CD8-positive, alpha-beta memory T cell (primary cell): ENCODE results near the gene HNRNPK. TPM values are rescaled to one million over a fixed set of nuclear protein-coding genes. Genes with fewer than 3 reads are reported as not detected.

Experiments
- CTCF ChIA-PET: fragments of 350-600 bp; sonication (Branson Sonifier 250); formaldehyde crosslinking; loops from one replicate; lab custom pipeline; 2021; ENCODE audit warnings: antibody characterized with exemption; lab: Charles Lee
- POLR2A ChIA-PET: fragments of 350-600 bp; sonication (Branson Sonifier 250); formaldehyde crosslinking; loops from one replicate; lab custom pipeline; 2021; ENCODE audit warnings: antibody characterized with exemption; lab: Charles Lee
- DNase-seq, 5 donors: peaks; one replicate each; pipeline versions ENCODE4 v3.0.0 to v3.0.0-alpha.2; 2020 to 2022; ENCODE audit warnings: mixed read lengths in 1 of 5
- H3K27ac ChIP-seq: one replicate; pipeline ENCODE4 v1.7.0; 2013; ENCODE audit warnings: low read depth, mild to moderate bottlenecking, low read length, moderate library complexity
- H3K27me3 ChIP-seq: 2 replicates; pipeline ENCODE4 v1.7.0; 2013; ENCODE audit warnings: low read length, mild to moderate bottlenecking; ENCODE audit not compliant: insufficient read depth, poor library complexity, severe bottlenecking
- H3K36me3 ChIP-seq: 2 replicates; pipeline ENCODE4 v1.7.0; 2013; ENCODE audit warnings: mild to moderate bottlenecking, low read length, moderate library complexity; ENCODE audit not compliant: insufficient read depth
- H3K4me1 ChIP-seq: 2 replicates; pipeline ENCODE4 v1.7.0; 2013; ENCODE audit warnings: mild to moderate bottlenecking, low read length, moderate library complexity; ENCODE audit not compliant: insufficient read depth
- H3K4me3 ChIP-seq: 2 replicates; pipeline ENCODE4 v1.7.0; 2013; ENCODE audit warnings: mild to moderate bottlenecking, low read length
- H3K9me3 ChIP-seq: 2 replicates; pipeline ENCODE4 v1.7.0; 2013; ENCODE audit warnings: mild to moderate bottlenecking, low read length
- H3K27ac Mint-ChIP-seq, 8 donors: one replicate each; pipeline ENCODE4 v1.8.0; 2020 to 2021; ENCODE audit warnings: mixed read lengths in 8 of 8, mild to moderate bottlenecking in 6 of 8, inconsistent platforms in 3 of 8, moderate library complexity in 3 of 8
- H3K27me3 Mint-ChIP-seq, 2 donors: one replicate each; pipeline ENCODE4 v1.8.0; 2020 to 2021; ENCODE audit warnings: mixed read lengths in 2 of 2, mild to moderate bottlenecking in 1 of 2, moderate library complexity in 1 of 2
- H3K36me3 Mint-ChIP-seq, 3 donors: one replicate each; pipeline ENCODE4 v1.8.0; 2020 to 2021; ENCODE audit warnings: mixed read lengths in 3 of 3, inconsistent platforms in 1 of 3, mild to moderate bottlenecking in 1 of 3
- H3K4me1 Mint-ChIP-seq, 3 donors: one replicate each; pipeline ENCODE4 v1.8.0; 2020 to 2021; ENCODE audit warnings: mixed read lengths in 3 of 3, inconsistent platforms in 1 of 3, mild to moderate bottlenecking in 1 of 3
- H3K4me3 Mint-ChIP-seq, 7 donors: one replicate each; pipeline ENCODE4 v1.8.0; 2020 to 2021; ENCODE audit warnings: mixed read lengths in 7 of 7, mild to moderate bottlenecking in 6 of 7, moderate library complexity in 4 of 7, inconsistent platforms in 2 of 7
- H3K9me3 Mint-ChIP-seq, 5 donors: one replicate each; pipeline ENCODE4 v1.8.0; 2020 to 2022; ENCODE audit warnings: mixed read lengths in 5 of 5, mild to moderate bottlenecking in 3 of 5, moderate library complexity in 2 of 5, inconsistent platforms in 1 of 5
- polyA plus RNA-seq: library from polyadenylated mRNA; unstranded; fragments of 300-500 nt; fragmentation: Illumina TruSeq; gene quantifications from one replicate; pipeline ENCODE4 v1.2.3, GENCODE V29; 2021
- total RNA-seq, 2 experiments: library from RNA; stranded (reverse); gene quantifications; one replicate each; pipeline ENCODE4 v1.2.3, GENCODE V29; 2021

HNRNPK gene
- total and polyA plus RNA-seq, 3 experiments from 2014 or later: 870 to 904 (median 884) TPM

DNA sequence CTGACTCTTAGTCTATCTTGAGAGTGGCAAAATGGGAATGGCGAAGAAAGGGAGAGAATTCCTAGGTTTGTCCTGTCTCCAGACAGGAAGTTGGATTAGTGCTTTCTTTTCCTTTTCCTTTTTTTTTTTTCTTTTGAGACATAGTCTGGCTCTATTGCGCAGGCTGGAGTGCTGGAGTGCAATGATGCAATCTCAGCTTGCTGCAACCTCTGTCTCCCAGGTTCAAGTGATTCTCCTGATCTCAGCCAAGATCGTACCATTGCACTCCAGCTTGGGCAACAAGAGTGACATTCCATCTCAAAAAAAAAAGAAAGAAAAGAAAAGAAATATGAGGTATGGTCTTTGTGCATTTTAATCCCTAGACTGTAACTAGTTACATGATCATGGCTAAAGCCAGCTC is 46.2 kb downstream of the HNRNPK start:
- Mint-ChIP-seq H3K9me3 (no peaks in the 10 kb centered on the region), H3K27me3 (no peaks in the 10 kb centered on the region), H3K36me3 (peaks cover 0 to 5% (median 2%) of the 10 kb centered on the region in 3 donors), H3K27ac (no peak overlapping the region), H3K4me1 (peaks cover 0 to 8% (median 0%) of the 10 kb centered on the region in 3 donors), H3K4me3 (no peak overlapping the region)
- POLR2A ChIA-PET: no interaction called here
- Histone ChIP-seq H3K36me3 (no peaks in the 10 kb centered on the region), H3K27ac (no peak overlapping the region), H3K4me3 (no peak overlapping the region), H3K9me3 (no peaks in the 10 kb centered on the region), H3K4me1 (no peaks in the 10 kb centered on the region), H3K27me3 (no peaks in the 10 kb centered on the region)
- CTCF ChIA-PET: interaction anchor here (1.5 kb wide), 1 partner anchor 313 kb away, joined by 3 read pairs; no protein-coding TSS in a partner anchor
- no peak for DNase-seq

DNA sequence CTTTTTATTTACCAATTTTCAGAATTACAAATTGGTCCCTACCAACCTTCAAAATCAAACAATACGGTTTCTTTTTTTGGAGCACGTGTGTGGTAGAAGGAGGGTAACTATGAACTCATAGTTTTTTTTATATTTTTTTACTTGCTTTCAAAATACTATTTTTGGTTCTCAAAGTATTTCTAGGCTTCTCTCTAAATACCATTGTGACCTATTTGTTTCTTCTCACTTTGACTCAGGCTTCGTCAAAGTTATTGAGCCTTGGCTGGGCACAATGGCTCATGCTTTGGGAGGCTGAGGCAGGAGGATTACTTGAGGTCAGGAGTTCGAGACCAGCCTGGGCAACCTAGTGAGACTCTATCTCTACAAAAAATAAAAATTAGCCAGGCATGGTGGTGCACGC is 47.2 kb downstream of the HNRNPK start:
- Mint-ChIP-seq H3K4me3 (no peak overlapping the region), H3K9me3 (no peaks in the 10 kb centered on the region), H3K27me3 (no peaks in the 10 kb centered on the region), H3K4me1 (peaks cover 0 to 8% (median 0%) of the 10 kb centered on the region in 3 donors), H3K27ac (no peak overlapping the region), H3K36me3 (peaks cover 0 to under 1% (median under 1%) of the 10 kb centered on the region in 3 donors)
- no peaks in the 10 kb centered on the region for H3K36me3 ChIP-seq
- H3K4me3 ChIP-seq: no peak overlapping the region
- CTCF ChIA-PET: interaction anchor here (1.5 kb wide), 1 partner anchor 312 kb away, joined by 3 read pairs; no protein-coding TSS in a partner anchor
- H3K9me3 ChIP-seq: no peaks in the 10 kb centered on the region
- POLR2A ChIA-PET: no interaction called here
- no peak overlapping the region for H3K27ac ChIP-seq
- DNase-seq: no peak
- H3K27me3 ChIP-seq: no peaks in the 10 kb centered on the region
- no peaks in the 10 kb centered on the region for H3K4me1 ChIP-seq

DNA sequence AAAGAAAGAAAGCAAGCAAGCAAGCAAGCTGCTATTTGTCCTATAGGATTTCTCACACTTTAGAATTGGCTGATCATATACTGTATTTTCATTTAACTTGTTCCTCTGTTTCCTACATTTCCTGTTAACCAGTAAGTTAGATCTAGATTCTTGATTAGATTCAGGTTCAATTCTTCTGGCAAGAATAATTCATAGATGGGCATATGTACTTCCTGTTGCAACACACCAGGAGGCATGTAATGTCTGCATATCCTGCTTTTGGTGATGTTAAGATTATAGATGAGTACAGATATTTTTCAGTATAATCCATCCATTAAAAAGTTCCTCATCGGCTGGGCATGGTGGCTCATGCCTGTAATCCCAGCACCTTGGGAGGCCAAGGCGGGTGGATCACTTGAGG is 48.0 kb downstream of the HNRNPK start:
- no peaks in the 10 kb centered on the region for H3K9me3 ChIP-seq
- no peak for DNase-seq
- no peak overlapping the region for H3K27ac ChIP-seq
- CTCF ChIA-PET: no interaction called here
- H3K4me1 ChIP-seq: no peaks in the 10 kb centered on the region
- POLR2A ChIA-PET: no interaction called here
- Mint-ChIP-seq H3K4me3 (no peak overlapping the region), H3K4me1 (peaks cover 0 to 8% (median 0%) of the 10 kb centered on the region in 3 donors), H3K9me3 (no peaks in the 10 kb centered on the region), H3K36me3 (no peaks in the 10 kb centered on the region), H3K27me3 (peaks cover 0 to 3% of the 10 kb centered on the region in 2 donors), H3K27ac (no peak overlapping the region)
- no peaks in the 10 kb centered on the region for H3K36me3 ChIP-seq
- H3K27me3 ChIP-seq: no peaks in the 10 kb centered on the region
- no peak overlapping the region for H3K4me3 ChIP-seq

- no peak overlapping the region for H3K4me3 Mint-ChIP-seq
- no peaks in the 10 kb centered on the region for H3K36me3 Mint-ChIP-seq
- H3K36me3 ChIP-seq: no peaks in the 10 kb centered on the region
- H3K27me3 ChIP-seq: no peaks in the 10 kb centered on the region
- no peak overlapping the region for H3K27ac Mint-ChIP-seq
- POLR2A ChIA-PET: no interaction called here
- H3K27me3 Mint-ChIP-seq: peaks cover 0 to 3% of the 10 kb centered on the region in 2 donors
- H3K27ac ChIP-seq: no peak overlapping the region
- H3K4me1 ChIP-seq: no peaks in the 10 kb centered on the region
- no peak overlapping the region for H3K4me3 ChIP-seq
- no peaks in the 10 kb centered on the region for H3K9me3 ChIP-seq
- CTCF ChIA-PET: interaction anchor here (1.4 kb wide), 1 partner anchor 242 kb away, joined by 4 read pairs; no protein-coding TSS in a partner anchor
- no peaks in the 10 kb centered on the region for H3K9me3 Mint-ChIP-seq
- DNase-seq: no peak
- H3K4me1 Mint-ChIP-seq: peaks cover 0 to 8% (median 0%) of the 10 kb centered on the region in 3 donors
Measured at GRCh38 chr9:83930881-83931280, 49.1 kb downstream of the HNRNPK start.

- CTCF ChIA-PET: no interaction called here
Measured at GRCh38 chr9:83927591-83927990, 52.4 kb downstream of the HNRNPK start.

GRCh38 chr9:83920927-83921707 is 58.9 kb downstream of the HNRNPK start, which contains the start of gene KIF27:
KIF27 (minus strand) TSS chr9:83921432; CDS start chr9:83915591, 5,841 bp downstream.
- peaks cover 0 to 5% (median 0%) of the 10 kb centered on the region in 3 donors for H3K36me3 Mint-ChIP-seq
- Histone ChIP-seq H3K36me3 (no peaks in the 10 kb centered on the region), H3K4me3 (peak within 1 kb of the TSS; percentile 48), H3K27me3 (no peaks in the 10 kb centered on the region), H3K4me1 (no peaks in the 10 kb centered on the region), H3K9me3 (no peaks in the 10 kb centered on the region), H3K27ac (peak within 1 kb of the TSS; percentile 87)
- peak within 1 kb of the TSS; percentile 89 to 96 (median 92) for H3K4me3 Mint-ChIP-seq
- H3K9me3 Mint-ChIP-seq: no peaks in the 10 kb centered on the region
- POLR2A ChIA-PET: interaction anchor here (1.0 to 2.4 kb wide), 4 partner anchors 56 to 298 kb away, joined by 3 to 20 read pairs (median 10); partner anchors contain the start of genes HNRNPK, IDNK, RMI1 and UBQLN1
- H3K4me1 Mint-ChIP-seq: peaks cover 14 to 25% (median 16%) of the 10 kb centered on the region in 3 donors
- peak; percentile 94 to 98 (median 95) for DNase-seq
- H3K27me3 Mint-ChIP-seq: no peaks in the 10 kb centered on the region
- CTCF ChIA-PET: interaction anchor here (0.9 to 2.7 kb wide), 12 partner anchors 9 to 385 kb away, joined by 3 to 11 read pairs (median 3); partner anchors contain the start of genes HNRNPK and RMI1
- peak within 1 kb of the TSS; percentile 95 to 98 (median 97) for H3K27ac Mint-ChIP-seq

More at GRCh38 chr9:83927591-83927990, 52.4 kb downstream of the HNRNPK start:
- Histone ChIP-seq H3K9me3 (no peaks in the 10 kb centered on the region), H3K27ac (no peak overlapping the region), H3K4me3 (no peak overlapping the region), H3K36me3 (no peaks in the 10 kb centered on the region), H3K27me3 (no peaks in the 10 kb centered on the region), H3K4me1 (no peaks in the 10 kb centered on the region)
- peaks cover 0 to 3% of the 10 kb centered on the region in 2 donors for H3K27me3 Mint-ChIP-seq
- H3K4me3 Mint-ChIP-seq: no peak overlapping the region
- peak overlapping the region in 1 of 8 donors; percentile 74 for H3K27ac Mint-ChIP-seq
- no peaks in the 10 kb centered on the region for H3K36me3 Mint-ChIP-seq
- POLR2A ChIA-PET: no interaction called here
- no peaks in the 10 kb centered on the region for H3K9me3 Mint-ChIP-seq
- no peak for DNase-seq
- H3K4me1 Mint-ChIP-seq: peaks cover 0 to 8% (median 0%) of the 10 kb centered on the region in 3 donors

DNA sequence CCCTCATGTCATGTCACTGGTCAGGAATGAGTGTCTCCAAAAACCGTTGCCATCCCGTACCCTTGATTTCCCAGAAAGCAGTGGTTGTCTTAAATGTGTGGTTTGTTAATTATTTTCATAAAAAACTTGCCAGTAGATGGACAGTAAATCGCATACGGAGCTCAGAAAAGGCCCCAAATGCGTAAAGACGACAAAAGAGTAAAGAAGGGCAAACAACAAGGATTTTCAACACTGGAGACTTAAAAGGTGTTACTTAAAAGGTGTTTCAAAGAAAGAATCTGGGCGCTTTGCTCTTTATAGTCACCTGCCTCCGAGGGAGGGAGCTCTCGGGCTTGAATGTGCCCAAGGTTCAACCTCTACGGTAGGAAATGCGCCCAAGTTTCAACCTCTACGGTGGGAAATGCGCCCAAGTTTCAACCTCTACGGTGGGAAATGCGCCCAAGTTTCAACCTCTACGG is 59.5 kb downstream of the HNRNPK start:
- Mint-ChIP-seq H3K9me3 (no peaks in the 10 kb centered on the region), H3K27me3 (no peaks in the 10 kb centered on the region), H3K27ac (peak overlapping the region; percentile 95 to 98 (median 96)), H3K36me3 (peaks cover 0 to 5% (median 0%) of the 10 kb centered on the region in 3 donors), H3K4me3 (peak overlapping the region; percentile 87 to 96 (median 91)), H3K4me1 (peaks cover 14 to 25% (median 16%) of the 10 kb centered on the region in 3 donors)
- POLR2A ChIA-PET: interaction anchor here (1.3 to 2.4 kb wide), 3 partner anchors 57 to 213 kb away, joined by 6 to 20 read pairs (median 15); partner anchors contain the start of genes HNRNPK, RMI1 and UBQLN1
- no peaks in the 10 kb centered on the region for H3K4me1 ChIP-seq
- no peaks in the 10 kb centered on the region for H3K27me3 ChIP-seq
- H3K4me3 ChIP-seq: peak overlapping the region; percentile 48
- H3K9me3 ChIP-seq: no peaks in the 10 kb centered on the region
- H3K36me3 ChIP-seq: no peaks in the 10 kb centered on the region
- CTCF ChIA-PET: interaction anchor here (0.9 to 2.7 kb wide), 11 partner anchors 8 to 386 kb away, joined by 3 to 11 read pairs (median 3); partner anchors contain the start of genes HNRNPK and RMI1
- H3K27ac ChIP-seq: peak overlapping the region; percentile 87
- DNase-seq: peak in 1 of 5 donors; percentile 75
